Measurements from ENCODE around the gene PTOV1. TPM values are rescaled to one million over a fixed set of nuclear protein-coding genes. Genes with fewer than 3 reads are reported as not detected.

Gene PTOV1
- total RNA-seq, 1 donor from 2014 or later, result 466 TPM

GRCh38 chr19:49892716-49893115 lies 41.8 kb downstream of the PTOV1 start:
- Mint-ChIP-seq H3K9me3 (no peaks in the 10 kb centered on the region), H3K4me1 (peaks cover 8% of the 10 kb centered on the region), H3K4me3 (peak overlapping the region; percentile 41), H3K27ac (ENCODE audit: unreplicated experiment) (no peak overlapping the region), H3K36me3 (ENCODE audit: low read depth) (no peaks in the 10 kb centered on the region), H3K27me3 (ENCODE audit: low read depth) (peaks cover 29% of the 10 kb centered on the region)
- TF ChIP-seq CTCF (conservative IDR thresholded peaks at IDR 0.05), result no peak
- no peak for DNase-seq (ENCODE audit: low read depth, low spot score)

- DNase-seq (ENCODE audit: low read depth, low spot score), result no peak
- Mint-ChIP-seq H3K9me3 (no peaks in the 10 kb centered on the region), H3K27me3 (ENCODE audit: low read depth) (peaks cover 29% of the 10 kb centered on the region), H3K4me3 (no peak overlapping the region), H3K36me3 (ENCODE audit: low read depth) (no peaks in the 10 kb centered on the region), H3K4me1 (peaks cover 10% of the 10 kb centered on the region), H3K27ac (ENCODE audit: unreplicated experiment) (no peak overlapping the region)
- no peak for TF ChIP-seq CTCF (conservative IDR thresholded peaks at IDR 0.05)
Measured at GRCh38 chr19:49894011-49894664, 43.2 kb downstream of the PTOV1 start.

GRCh38 chr19:49894879-49895565 lies 44.1 kb downstream of the PTOV1 start:
- Mint-ChIP-seq H3K27ac (ENCODE audit: unreplicated experiment) (no peak overlapping the region), H3K4me1 (peaks cover 9% of the 10 kb centered on the region), H3K36me3 (ENCODE audit: low read depth) (no peaks in the 10 kb centered on the region), H3K9me3 (no peaks in the 10 kb centered on the region), H3K27me3 (ENCODE audit: low read depth) (peaks cover 29% of the 10 kb centered on the region), H3K4me3 (no peak overlapping the region)
- DNase-seq (ENCODE audit: low read depth, low spot score), result no peak
- TF ChIP-seq CTCF (conservative IDR thresholded peaks at IDR 0.05), result no peak

GRCh38 chr19:49895566-49896297 lies 44.8 kb downstream of the PTOV1 start:
- Mint-ChIP-seq H3K27me3 (ENCODE audit: low read depth) (peaks cover 26% of the 10 kb centered on the region), H3K9me3 (no peaks in the 10 kb centered on the region), H3K27ac (ENCODE audit: unreplicated experiment) (no peak overlapping the region), H3K4me3 (no peak overlapping the region), H3K4me1 (peaks cover 6% of the 10 kb centered on the region), H3K36me3 (ENCODE audit: low read depth) (no peaks in the 10 kb centered on the region)
- no peak for TF ChIP-seq CTCF (conservative IDR thresholded peaks at IDR 0.05)
- no peak for DNase-seq (ENCODE audit: low read depth, low spot score)

GRCh38 chr19:49896863-49897621 lies 46.1 kb downstream of the PTOV1 start, which contains the start of gene IL4I1:
TSS of gene IL4I1 (minus strand) at chr19:49896887. CDS start at chr19:49896160, 727 bp downstream.
- no peak for TF ChIP-seq CTCF (conservative IDR thresholded peaks at IDR 0.05)
- H3K4me1 Mint-ChIP-seq, result peaks cover 6% of the 10 kb centered on the region

More at GRCh38 chr19:49896863-49897621, 46.1 kb downstream of the PTOV1 start, which contains the start of gene IL4I1:
- H3K27ac Mint-ChIP-seq (ENCODE audit: unreplicated experiment), result no peak within 1 kb of the TSS
- H3K36me3 Mint-ChIP-seq (ENCODE audit: low read depth), result no peaks in the 10 kb centered on the region
- H3K27me3 Mint-ChIP-seq (ENCODE audit: low read depth), result peaks cover 15% of the 10 kb centered on the region
- no peaks in the 10 kb centered on the region for H3K9me3 Mint-ChIP-seq
- DNase-seq (ENCODE audit: low read depth, low spot score), result no peak
- no peak within 1 kb of the TSS for H3K4me3 Mint-ChIP-seq
